ENCODE measurements around the gene ONECUT1.

ONECUT1 gene

GRCh38 chr15:52746162-52746757 lies 43.9 kb downstream of the ONECUT1 start:
- no peaks in the 10 kb centered on the region for H3K4me1 ChIP-seq
- in situ Hi-C loops (cut with MboI; ENCODE audit: low sequenced_read_pairs): no loop called here

GRCh38 chr15:52745326-52746161 lies 44.6 kb downstream of the ONECUT1 start:
- Histone ChIP-seq H3K9me3 (no peaks in the 10 kb centered on the region), H3K4me3 (no peak overlapping the region), H3K36me3 (replicated peaks) (no peaks in the 10 kb centered on the region), H3K4me1 (no peaks in the 10 kb centered on the region), H3K27me3 (ENCODE audit: low read depth) (no peaks in the 10 kb centered on the region)
- in situ Hi-C loops (cut with MboI; ENCODE audit: low sequenced_read_pairs): no loop called here
- no peak for DNase-seq (ENCODE audit: low spot score in 2 of 2)

More at GRCh38 chr15:52746162-52746757, 43.9 kb downstream of the ONECUT1 start:
- Histone ChIP-seq H3K36me3 (replicated peaks) (no peaks in the 10 kb centered on the region), H3K9me3 (no peaks in the 10 kb centered on the region), H3K4me3 (no peak overlapping the region), H3K27me3 (ENCODE audit: low read depth) (no peaks in the 10 kb centered on the region)
- no peak for DNase-seq (ENCODE audit: low spot score in 2 of 2)

GRCh38 chr15:52738311-52738710 lies 51.8 kb downstream of the ONECUT1 start:
- Histone ChIP-seq H3K27me3 (ENCODE audit: low read depth) (no peaks in the 10 kb centered on the region), H3K4me1 (no peaks in the 10 kb centered on the region), H3K9me3 (no peaks in the 10 kb centered on the region), H3K4me3 (no peak overlapping the region), H3K36me3 (replicated peaks) (no peaks in the 10 kb centered on the region)
- in situ Hi-C loops (cut with MboI; ENCODE audit: low sequenced_read_pairs): no loop called here
- DNase-seq (ENCODE audit: low spot score in 2 of 2): no peak

- in situ Hi-C loops (cut with MboI; ENCODE audit: low sequenced_read_pairs): no loop called here
- Histone ChIP-seq H3K4me1 (no peaks in the 10 kb centered on the region), H3K9me3 (no peaks in the 10 kb centered on the region), H3K36me3 (replicated peaks) (no peaks in the 10 kb centered on the region), H3K27me3 (ENCODE audit: low read depth) (no peaks in the 10 kb centered on the region), H3K4me3 (no peak overlapping the region)
- DNase-seq (ENCODE audit: low spot score in 2 of 2): no peak
These were observed 52.4 kb downstream of the ONECUT1 start for GRCh38 chr15:52737720-52738119.

GRCh38 chr15:52735231-52736089 lies 54.7 kb downstream of the ONECUT1 start:
- H3K4me3 ChIP-seq: no peak overlapping the region
- no peaks in the 10 kb centered on the region for H3K9me3 ChIP-seq
- H3K27me3 ChIP-seq (ENCODE audit: low read depth): no peaks in the 10 kb centered on the region
- H3K36me3 ChIP-seq (replicated peaks): no peaks in the 10 kb centered on the region
- in situ Hi-C loops (cut with MboI; ENCODE audit: low sequenced_read_pairs): no loop called here
- H3K4me1 ChIP-seq: no peaks in the 10 kb centered on the region
- DNase-seq (ENCODE audit: low spot score in 2 of 2): peak; percentile 73 to 84

GRCh38 chr15:52734329-52734728 lies 55.8 kb downstream of the ONECUT1 start:
- in situ Hi-C loops (cut with MboI; ENCODE audit: low sequenced_read_pairs): loop anchor here (5.0 kb wide), 1 partner anchor 477 kb away; no protein-coding TSS in a partner anchor
- H3K4me1 ChIP-seq: no peaks in the 10 kb centered on the region
- no peak for DNase-seq (ENCODE audit: low spot score in 2 of 2)

GRCh38 chr15:52733696-52734255 lies 56.4 kb downstream of the ONECUT1 start:
- Histone ChIP-seq H3K4me1 (no peaks in the 10 kb centered on the region), H3K27me3 (ENCODE audit: low read depth) (no peaks in the 10 kb centered on the region), H3K9me3 (no peaks in the 10 kb centered on the region), H3K4me3 (no peak overlapping the region), H3K36me3 (replicated peaks) (no peaks in the 10 kb centered on the region)
- DNase-seq (ENCODE audit: low spot score in 2 of 2): no peak
- in situ Hi-C loops (cut with MboI; ENCODE audit: low sequenced_read_pairs): loop anchor here (5.0 kb wide), 1 partner anchor 476 kb away; no protein-coding TSS in a partner anchor

More at GRCh38 chr15:52734329-52734728, 55.8 kb downstream of the ONECUT1 start:
- Histone ChIP-seq H3K9me3 (no peaks in the 10 kb centered on the region), H3K27me3 (ENCODE audit: low read depth) (no peaks in the 10 kb centered on the region), H3K36me3 (replicated peaks) (no peaks in the 10 kb centered on the region), H3K4me3 (no peak overlapping the region)

GRCh38 chr15:52733088-52733487 lies 57.0 kb downstream of the ONECUT1 start:
- in situ Hi-C loops (cut with MboI; ENCODE audit: low sequenced_read_pairs): loop anchor here (5.0 kb wide), 1 partner anchor 476 kb away; no protein-coding TSS in a partner anchor
- Histone ChIP-seq H3K27me3 (ENCODE audit: low read depth) (no peaks in the 10 kb centered on the region), H3K36me3 (replicated peaks) (no peaks in the 10 kb centered on the region), H3K9me3 (no peaks in the 10 kb centered on the region), H3K4me1 (no peaks in the 10 kb centered on the region), H3K4me3 (no peak overlapping the region)
- no peak for DNase-seq (ENCODE audit: low spot score in 2 of 2)

- Histone ChIP-seq H3K4me1 (no peaks in the 10 kb centered on the region), H3K4me3 (no peak overlapping the region), H3K27me3 (ENCODE audit: low read depth) (no peaks in the 10 kb centered on the region), H3K36me3 (replicated peaks) (no peaks in the 10 kb centered on the region), H3K9me3 (no peaks in the 10 kb centered on the region)
- in situ Hi-C loops (cut with MboI; ENCODE audit: low sequenced_read_pairs): loop anchor here (5.0 kb wide), 1 partner anchor 475 kb away; no protein-coding TSS in a partner anchor
- DNase-seq (ENCODE audit: low spot score in 2 of 2): no peak
These were observed 57.6 kb downstream of the ONECUT1 start for GRCh38 chr15:52732551-52732950.

GRCh38 chr15:52731732-52732470 lies 58.2 kb downstream of the ONECUT1 start:
- Histone ChIP-seq H3K4me3 (no peak overlapping the region), H3K4me1 (no peaks in the 10 kb centered on the region), H3K36me3 (replicated peaks) (no peaks in the 10 kb centered on the region), H3K27me3 (ENCODE audit: low read depth) (no peaks in the 10 kb centered on the region), H3K9me3 (no peaks in the 10 kb centered on the region)
- in situ Hi-C loops (cut with MboI; ENCODE audit: low sequenced_read_pairs): loop anchor here (5.0 kb wide), 1 partner anchor 475 kb away; no protein-coding TSS in a partner anchor
- DNase-seq (ENCODE audit: low spot score in 2 of 2): no peak

- H3K36me3 ChIP-seq (replicated peaks): no peaks in the 10 kb centered on the region
- 0 out of 2 replicates have a peak, but pooled peaks cover 1% of the 10 kb centered on the region for H3K9me3 ChIP-seq
- in situ Hi-C loops (cut with MboI; ENCODE audit: low sequenced_read_pairs): loop anchor here (5.0 kb wide), 1 partner anchor 474 kb away; no protein-coding TSS in a partner anchor
- no peaks in the 10 kb centered on the region for H3K4me1 ChIP-seq
- no peak overlapping the region for H3K4me3 ChIP-seq
- no peaks in the 10 kb centered on the region for H3K27me3 ChIP-seq (ENCODE audit: low read depth)
- DNase-seq (ENCODE audit: low spot score in 2 of 2): no peak
These were observed 59.1 kb downstream of the ONECUT1 start for GRCh38 chr15:52731004-52731403.

- DNase-seq (ENCODE audit: low spot score in 2 of 2): no peak
- 0 out of 2 replicates have a peak, but pooled peaks cover 3% of the 10 kb centered on the region for H3K9me3 ChIP-seq
- H3K36me3 ChIP-seq (replicated peaks): no peaks in the 10 kb centered on the region
- H3K4me1 ChIP-seq: no peaks in the 10 kb centered on the region
- H3K4me3 ChIP-seq: no peak overlapping the region
- in situ Hi-C loops (cut with MboI; ENCODE audit: low sequenced_read_pairs): loop anchor here (5.0 kb wide), 1 partner anchor 473 kb away; no protein-coding TSS in a partner anchor
- H3K27me3 ChIP-seq (ENCODE audit: low read depth): no peaks in the 10 kb centered on the region
These were observed 59.5 kb downstream of the ONECUT1 start for GRCh38 chr15:52730594-52730993.
